Immature natural killer cell (primary cell): ENCODE measurements around the gene PPIL6. TPM values are rescaled to one million over a fixed set of nuclear protein-coding genes. Genes with fewer than 3 reads are reported as not detected.
"Not testable (repeated sequence)": the region's sequence is repeated elsewhere in the genome, so short reads cannot be mapped to it uniquely, and the experiment has no call there.

Experiments
- DNase-seq, 3 donors: peaks; one replicate each; pipeline ENCODE4 v3.0.0; 2022; ENCODE audit warnings: mixed read lengths in 1 of 3
- H3K27ac Mint-ChIP-seq, 6 donors: one replicate each; pipeline ENCODE4 v1.8.0; 2020; ENCODE audit warnings: mixed read lengths in 6 of 6, mild to moderate bottlenecking in 5 of 6, inconsistent platforms in 4 of 6, moderate library complexity in 3 of 6
- H3K27me3 Mint-ChIP-seq, 3 donors: one replicate each; pipeline ENCODE4 v1.8.0; 2020 to 2021; ENCODE audit warnings: low read depth in 3 of 3, mild to moderate bottlenecking in 3 of 3, mixed read lengths in 3 of 3, moderate library complexity in 3 of 3, inconsistent platforms in 1 of 3
- H3K36me3 Mint-ChIP-seq, 3 donors: one replicate each; pipeline ENCODE4 v1.8.0; 2020; ENCODE audit warnings: mixed read lengths in 3 of 3, inconsistent platforms in 2 of 3, mild to moderate bottlenecking in 2 of 3
- H3K4me1 Mint-ChIP-seq, 2 donors: one replicate each; pipeline ENCODE4 v1.8.0; 2020; ENCODE audit warnings: inconsistent platforms in 2 of 2, mild to moderate bottlenecking in 2 of 2, mixed read lengths in 2 of 2, moderate library complexity in 1 of 2
- H3K4me3 Mint-ChIP-seq, 5 donors: one replicate each; pipeline ENCODE4 v1.8.0; 2020; ENCODE audit warnings: mild to moderate bottlenecking in 5 of 5, mixed read lengths in 5 of 5, inconsistent platforms in 3 of 5, moderate library complexity in 3 of 5
- H3K9me3 Mint-ChIP-seq, 6 donors: one replicate each; pipeline ENCODE4 v1.8.0; 2020; ENCODE audit warnings: mild to moderate bottlenecking in 6 of 6, mixed read lengths in 6 of 6, inconsistent platforms in 4 of 6, moderate library complexity in 3 of 6
- polyA plus RNA-seq, 3 donors: library from polyadenylated mRNA; unstranded; fragments of 300-500 nt; fragmentation: Illumina TruSeq; gene quantifications; one replicate each; pipeline ENCODE4 v1.2.3, GENCODE V29; 2021

Gene PPIL6
- polyA plus RNA-seq, 3 donors from 2014 or later, result 0.15 to 1.0 (median 0.44) TPM

DNA sequence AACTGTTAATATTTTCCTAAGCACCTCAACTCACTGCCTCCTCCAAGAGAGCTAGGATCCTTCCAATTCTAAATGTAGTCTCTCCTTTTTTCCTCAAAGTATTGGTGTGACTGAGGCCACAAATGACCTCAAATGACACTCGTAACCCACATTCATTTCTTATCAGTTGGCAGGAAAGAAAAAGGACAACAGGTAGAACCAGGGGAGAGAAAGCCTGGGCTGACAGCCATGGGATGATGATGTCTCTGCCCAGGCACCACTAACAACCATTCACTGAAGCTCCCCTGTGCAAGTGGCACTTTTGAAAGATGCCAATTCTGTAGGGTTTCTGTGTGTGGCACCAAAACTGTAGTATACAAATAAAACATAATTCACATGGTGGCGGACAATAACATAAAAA lies 35.2 kb upstream of the PPIL6 start:
- H3K4me3 Mint-ChIP-seq, result no peak overlapping the region
- H3K27me3 Mint-ChIP-seq, result peaks cover 0 to 2% (median 1%) of the 10 kb centered on the region in 3 donors
- H3K9me3 Mint-ChIP-seq, result no peaks in the 10 kb centered on the region
- DNase-seq, result no peak
- no peak overlapping the region for H3K27ac Mint-ChIP-seq
- peaks cover 52 to 68% (median 53%) of the 10 kb centered on the region in 3 donors for H3K36me3 Mint-ChIP-seq
- peaks cover 67 to 88% of the 10 kb centered on the region in 2 donors for H3K4me1 Mint-ChIP-seq

- no peak for DNase-seq
- Mint-ChIP-seq H3K27me3 (peaks cover 0 to 1% (median 0%) of the 10 kb centered on the region in 3 donors), H3K27ac (peak overlapping the region in 2 of 6 donors; percentile 5 to 47), H3K4me3 (no peak overlapping the region), H3K36me3 (peaks cover 50 to 67% (median 50%) of the 10 kb centered on the region in 3 donors), H3K9me3 (no peaks in the 10 kb centered on the region), H3K4me1 (peaks cover 62 to 84% of the 10 kb centered on the region in 2 donors)
Measured at GRCh38 chr6:109474995-109475394, 34.6 kb upstream of the PPIL6 start.

DNA sequence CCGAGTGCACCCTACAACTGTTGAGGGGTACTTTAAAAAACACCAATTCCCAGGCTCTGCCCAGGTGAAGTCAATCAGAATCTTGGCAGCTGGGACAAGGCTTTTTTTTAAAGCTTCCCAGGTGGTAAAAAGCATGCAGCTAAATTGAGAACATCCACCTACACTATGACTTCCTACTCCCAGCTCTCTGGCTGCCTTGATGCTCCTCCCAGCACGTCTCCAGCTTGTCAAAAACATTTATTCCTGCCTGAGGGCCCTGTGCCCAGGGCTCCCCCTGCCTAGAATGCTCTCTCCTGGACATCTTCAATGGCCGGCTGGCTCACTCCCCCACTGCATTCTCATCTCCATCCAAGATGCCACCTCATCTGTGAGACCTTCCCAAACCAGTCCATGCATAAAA lies 32.7 kb upstream of the PPIL6 start:
- DNase-seq, result no peak
- H3K27ac Mint-ChIP-seq, result peak overlapping the region in 3 of 6 donors; percentile 14 to 64 (median 50)
- peaks cover 43 to 75% (median 44%) of the 10 kb centered on the region in 3 donors for H3K36me3 Mint-ChIP-seq
- H3K4me1 Mint-ChIP-seq, result peaks cover 51 to 72% of the 10 kb centered on the region in 2 donors
- peaks cover 0 to 1% (median 0%) of the 10 kb centered on the region in 3 donors for H3K27me3 Mint-ChIP-seq
- H3K4me3 Mint-ChIP-seq, result no peak overlapping the region
- H3K9me3 Mint-ChIP-seq, result no peaks in the 10 kb centered on the region

GRCh38 chr6:109472132-109472995 lies 31.9 kb upstream of the PPIL6 start:
- peaks cover 46 to 78% (median 51%) of the 10 kb centered on the region in 3 donors for H3K36me3 Mint-ChIP-seq
- H3K27ac Mint-ChIP-seq, result peak overlapping the region in 5 of 6 donors; percentile 2 to 64 (median 29)
- no peaks in the 10 kb centered on the region for H3K9me3 Mint-ChIP-seq
- no peak overlapping the region for H3K4me3 Mint-ChIP-seq
- DNase-seq, result no peak
- peaks cover 0 to 1% (median 1%) of the 10 kb centered on the region in 3 donors for H3K27me3 Mint-ChIP-seq
- peaks cover 43 to 64% of the 10 kb centered on the region in 2 donors for H3K4me1 Mint-ChIP-seq

DNA sequence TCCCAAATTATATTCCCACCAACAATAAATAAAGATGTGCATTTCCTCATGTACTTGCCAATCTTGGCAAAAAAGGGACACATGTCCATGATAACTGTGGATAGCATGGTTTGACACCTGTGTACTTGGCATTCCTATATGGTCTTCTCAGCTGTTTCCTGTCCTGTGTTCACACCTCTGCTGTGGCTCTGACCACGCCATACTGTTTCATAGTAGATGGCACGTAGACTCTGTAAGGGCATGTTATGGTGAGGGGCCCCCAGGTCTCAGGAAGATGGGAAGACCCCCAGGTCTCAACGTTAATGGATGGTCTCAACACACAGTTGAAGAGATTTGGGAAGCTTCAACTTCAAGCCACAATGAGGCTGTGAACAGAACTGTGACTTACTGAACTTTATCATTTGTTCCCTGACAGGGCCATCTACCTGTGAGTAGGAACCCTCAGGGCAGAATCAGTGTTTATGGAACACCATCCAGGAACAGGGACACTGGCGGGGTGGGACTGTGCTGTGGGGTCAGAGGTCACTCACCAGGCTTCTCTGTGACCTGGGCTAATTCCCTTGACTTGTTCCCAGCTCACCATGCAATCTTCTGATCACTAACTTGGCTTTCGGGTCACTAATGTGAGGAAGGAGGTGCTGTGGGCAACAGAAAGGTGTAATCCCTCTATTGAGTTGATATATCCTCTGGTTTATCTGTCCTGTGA lies 30.8 kb upstream of the PPIL6 start:
- peaks cover 46 to 80% (median 52%) of the 10 kb centered on the region in 3 donors for H3K36me3 Mint-ChIP-seq

GRCh38 chr6:109469591-109470189 lies 29.3 kb upstream of the PPIL6 start:
- Mint-ChIP-seq H3K4me3 (no peak overlapping the region), H3K36me3 (peaks cover 44 to 81% (median 51%) of the 10 kb centered on the region in 3 donors), H3K27me3 (peaks cover 0 to 3% (median 1%) of the 10 kb centered on the region in 3 donors), H3K4me1 (peaks cover 30 to 39% of the 10 kb centered on the region in 2 donors), H3K27ac (peak overlapping the region in 1 of 6 donors; percentile 32), H3K9me3 (no peaks in the 10 kb centered on the region)
- DNase-seq, result no peak

More for the DNA sequence above, 30.8 kb upstream of the PPIL6 start:
- H3K9me3 Mint-ChIP-seq, result no peaks in the 10 kb centered on the region
- H3K27ac Mint-ChIP-seq, result peak overlapping the region in 4 of 6 donors; percentile 12 to 46 (median 38)
- H3K4me1 Mint-ChIP-seq, result peaks cover 35 to 53% of the 10 kb centered on the region in 2 donors
- H3K4me3 Mint-ChIP-seq, result no peak overlapping the region
- H3K27me3 Mint-ChIP-seq, result peaks cover 0 to 1% (median 1%) of the 10 kb centered on the region in 3 donors
- no peak for DNase-seq

- peaks cover 37 to 78% (median 48%) of the 10 kb centered on the region in 3 donors for H3K36me3 Mint-ChIP-seq
Measured at GRCh38 chr6:109467696-109468095, 27.3 kb upstream of the PPIL6 start.

GRCh38 chr6:109466212-109466923 lies 25.9 kb upstream of the PPIL6 start:
- peaks cover 12 to 16% of the 10 kb centered on the region in 2 donors for H3K4me1 Mint-ChIP-seq
- no peaks in the 10 kb centered on the region for H3K9me3 Mint-ChIP-seq
- H3K27me3 Mint-ChIP-seq, result peaks cover 0 to 3% (median 0%) of the 10 kb centered on the region in 3 donors
- H3K36me3 Mint-ChIP-seq, result peaks cover 33 to 74% (median 47%) of the 10 kb centered on the region in 3 donors
- peak overlapping the region in 1 of 6 donors; percentile 68 for H3K27ac Mint-ChIP-seq
- H3K4me3 Mint-ChIP-seq, result no peak overlapping the region
- no peak for DNase-seq

More at GRCh38 chr6:109467696-109468095, 27.3 kb upstream of the PPIL6 start:
- H3K9me3 Mint-ChIP-seq, result no peaks in the 10 kb centered on the region
- H3K27me3 Mint-ChIP-seq, result peaks cover 0 to 3% (median 0%) of the 10 kb centered on the region in 3 donors
- no peak for DNase-seq
- no peak overlapping the region for H3K27ac Mint-ChIP-seq
- H3K4me1 Mint-ChIP-seq, result peaks cover 23 to 29% of the 10 kb centered on the region in 2 donors
- H3K4me3 Mint-ChIP-seq, result no peak overlapping the region

DNA sequence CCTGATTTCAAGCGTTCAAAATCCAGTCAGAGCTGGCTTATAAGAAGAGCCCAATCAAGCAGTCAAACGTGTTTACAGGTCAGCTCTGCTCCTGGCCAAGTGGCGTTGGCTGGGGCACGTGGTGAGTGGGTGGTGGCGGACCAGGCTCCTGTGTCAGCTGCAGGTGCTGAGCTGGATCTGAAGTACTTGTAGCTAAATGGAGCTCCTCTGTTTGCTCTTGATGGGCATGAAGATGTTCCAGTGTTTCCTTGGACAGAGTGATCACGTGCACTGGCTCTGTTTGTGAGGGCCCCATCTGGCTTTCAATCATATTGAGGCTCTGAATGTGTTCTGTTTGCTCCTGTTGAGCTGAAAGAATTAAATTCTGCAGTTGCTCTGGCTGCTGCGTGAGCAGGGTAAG lies 25.3 kb upstream of the PPIL6 start:
- Mint-ChIP-seq H3K27ac (no peak overlapping the region), H3K9me3 (no peaks in the 10 kb centered on the region), H3K27me3 (peaks cover 0 to 3% (median 0%) of the 10 kb centered on the region in 3 donors), H3K36me3 (peaks cover 29 to 73% (median 48%) of the 10 kb centered on the region in 3 donors), H3K4me1 (peaks cover 6 to 10% of the 10 kb centered on the region in 2 donors), H3K4me3 (no peak overlapping the region)
- no peak for DNase-seq

DNA sequence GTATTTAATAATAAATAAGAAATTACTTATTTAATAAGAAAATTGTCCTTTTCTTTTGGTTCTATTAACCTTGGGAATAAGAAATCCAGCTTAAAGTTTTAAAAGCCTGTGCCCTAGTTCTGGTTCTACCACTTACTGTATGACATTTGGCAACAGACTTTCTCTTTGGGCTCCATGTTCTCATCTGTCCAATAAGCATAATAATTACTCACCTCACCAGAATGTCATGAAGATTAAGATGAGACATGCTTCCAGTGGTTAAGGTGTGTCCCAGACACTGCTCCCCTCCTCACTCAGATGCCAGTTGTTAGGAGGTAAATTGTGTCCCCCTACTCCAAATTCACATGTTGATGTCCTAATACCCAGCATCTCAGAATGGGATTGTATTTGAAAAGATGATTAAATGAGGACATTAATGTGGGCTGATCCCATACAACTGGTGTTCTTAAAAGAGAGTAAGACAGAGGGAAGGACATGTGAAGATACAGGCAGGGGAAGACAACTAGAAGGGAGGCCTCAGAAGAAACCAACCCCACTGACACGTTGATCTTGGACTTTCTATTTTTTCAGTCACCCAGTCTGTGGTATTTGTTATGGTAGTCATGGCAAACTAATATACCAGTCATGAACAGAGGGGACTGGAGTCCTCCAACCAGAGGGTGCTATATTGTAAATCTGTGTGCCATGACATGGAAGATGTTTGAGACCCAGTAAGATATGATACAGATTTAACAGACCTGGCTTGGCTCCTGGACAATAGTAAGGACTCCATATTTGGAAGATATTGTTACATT lies 21.5 kb upstream of the PPIL6 start:
- Mint-ChIP-seq H3K27me3 (peaks cover under 1 to 7% (median 3%) of the 10 kb centered on the region in 3 donors), H3K27ac (peak overlapping the region in 2 of 6 donors; percentile 21 to 53), H3K36me3 (peaks cover 20 to 44% (median 38%) of the 10 kb centered on the region in 3 donors), H3K4me1 (peaks cover 25 to 30% of the 10 kb centered on the region in 2 donors), H3K9me3 (no peaks in the 10 kb centered on the region), H3K4me3 (no peak overlapping the region)
- no peak for DNase-seq

- not testable (repeated sequence) for H3K9me3 Mint-ChIP-seq, DNase-seq, H3K4me3 Mint-ChIP-seq, H3K27me3 Mint-ChIP-seq
- peaks cover 20 to 40% (median 36%) of the 10 kb centered on the region in 3 donors for H3K36me3 Mint-ChIP-seq
- H3K27ac Mint-ChIP-seq, result peak overlapping the region in 2 of 6 donors; percentile 33 to 56
- peaks cover 29 to 35% of the 10 kb centered on the region in 2 donors for H3K4me1 Mint-ChIP-seq
Measured at GRCh38 chr6:109461205-109461604, 20.8 kb upstream of the PPIL6 start.

DNA sequence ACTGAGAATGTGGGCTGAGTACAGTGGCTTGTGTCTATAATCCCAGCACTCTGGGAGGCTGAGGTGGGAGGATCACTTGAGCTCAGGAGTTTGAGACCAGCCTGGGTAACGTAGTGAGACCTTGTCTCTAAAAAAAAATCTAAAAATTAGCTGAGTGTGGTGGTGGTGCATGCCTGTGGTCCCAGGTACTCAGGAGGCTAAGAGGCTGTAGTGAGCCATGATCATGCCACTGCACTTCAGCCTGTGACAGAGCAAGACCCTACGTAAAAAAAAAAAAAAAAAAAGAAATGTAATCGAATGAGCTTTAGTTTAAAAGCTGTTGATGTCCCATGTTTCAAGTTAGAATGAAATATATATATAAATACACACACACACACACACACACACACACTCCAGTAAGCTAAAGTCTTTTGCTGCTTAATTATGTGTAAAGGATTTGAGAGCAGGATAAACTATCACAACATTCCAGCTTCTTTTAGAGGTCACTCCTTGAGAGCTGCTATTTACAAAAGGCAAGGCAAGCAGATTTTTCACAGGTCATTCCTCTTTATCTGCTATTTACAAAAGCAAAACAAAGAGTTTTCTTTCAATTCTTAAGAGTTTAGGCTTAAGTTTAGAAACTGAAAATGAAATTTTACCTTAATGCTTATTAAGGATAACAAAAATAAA lies 19.9 kb upstream of the PPIL6 start:
- peaks cover 11 to 31% (median 27%) of the 10 kb centered on the region in 3 donors for H3K36me3 Mint-ChIP-seq
- peaks cover 6 to 9% (median 8%) of the 10 kb centered on the region in 3 donors for H3K27me3 Mint-ChIP-seq
- H3K27ac Mint-ChIP-seq, result peak overlapping the region in 1 of 6 donors; percentile 33
- no peak for DNase-seq
- H3K4me1 Mint-ChIP-seq, result peaks cover 29 to 35% of the 10 kb centered on the region in 2 donors
- no peak overlapping the region for H3K4me3 Mint-ChIP-seq
- no peaks in the 10 kb centered on the region for H3K9me3 Mint-ChIP-seq
